LHCN-M2 (cell line): Measurements from ENCODE around the gene WDR38. TPM values are rescaled to one million over a fixed set of nuclear protein-coding genes. Genes with fewer than 3 reads are reported as not detected.

Source experiments
- DNase-seq: peaks from one replicate; pipeline ENCODE4 v3.0.0-alpha.2; 2012; ENCODE audit warnings: low read depth
- polyA plus RNA-seq: library from polyadenylated mRNA; unstranded; fragments of >200 nt; gene quantifications from one replicate; pipeline ENCODE4 v1.2.1, GENCODE V29; 2012; ENCODE audit warnings: missing spikeins
- total RNA-seq: library from RNA; depleted of rRNA; stranded (reverse); fragments of >200 nt; gene quantifications from 2 replicates; pipeline ENCODE4 v1.2.3, GENCODE V29; 2014; rRNA removed

WDR38 gene
- total RNA-seq, result not detected in 2 replicates
- polyA plus RNA-seq, result not detected

DNA sequence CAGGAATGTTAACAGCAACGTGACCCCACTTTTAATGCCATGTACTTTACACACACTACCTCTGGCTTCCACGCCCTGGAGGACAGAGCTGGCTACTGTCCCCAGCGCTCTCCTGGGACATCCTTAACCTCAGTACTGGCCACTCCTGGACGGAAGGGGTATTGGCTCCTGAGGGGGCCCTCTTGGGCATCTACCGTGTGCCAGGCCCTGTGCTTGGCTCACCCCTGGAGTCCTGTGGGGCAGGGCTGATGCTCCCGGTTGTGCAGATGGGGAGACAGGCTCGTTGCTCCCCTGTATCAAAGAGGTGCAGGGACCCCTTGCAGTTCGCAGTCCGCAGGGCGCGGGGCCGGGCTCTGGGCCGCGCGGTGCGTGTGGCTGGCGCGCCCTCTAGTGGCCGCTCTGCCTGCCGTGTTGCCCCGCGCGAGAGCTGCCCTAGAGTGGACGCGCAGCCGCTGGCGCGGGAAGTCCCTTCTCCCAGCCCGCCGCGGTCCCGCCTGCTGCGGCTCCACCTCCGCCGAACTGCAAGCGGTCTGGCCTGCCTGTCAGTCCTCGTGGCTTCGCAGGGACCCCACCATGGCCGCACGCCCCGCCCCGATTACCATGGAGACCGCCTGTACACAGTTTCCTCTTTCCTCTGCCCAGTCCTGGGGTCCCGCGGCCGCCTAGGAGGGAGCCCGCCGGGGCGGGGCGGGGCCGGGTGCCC lies at the start of gene WDR38:
WDR38 (plus strand) TSS at position 632 of the 703 bp plus-strand sequence. CDS start 72 bp downstream, outside the sequence.
- DNase-seq, result peak; percentile 75

DNA sequence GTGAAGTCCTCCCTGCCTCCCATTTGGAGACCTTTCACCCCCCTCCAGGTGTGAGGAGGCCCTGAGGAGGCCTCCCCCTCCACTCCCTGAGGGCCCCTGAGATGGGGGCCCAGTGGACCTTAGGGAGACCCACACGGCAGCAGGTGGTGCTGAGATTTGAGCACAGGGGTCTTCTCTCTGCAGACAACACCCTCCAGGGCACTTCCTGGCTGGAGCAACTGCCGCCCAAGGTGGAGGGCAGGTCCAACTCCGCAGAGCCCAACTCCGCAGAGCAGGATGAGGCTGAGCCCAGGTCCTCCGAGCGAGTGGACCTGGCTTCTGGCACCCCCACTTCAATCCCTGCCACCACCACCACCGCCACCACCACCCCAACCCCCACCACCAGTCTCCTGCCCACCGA lies 49.3 kb upstream of the WDR38 start:
- no peak for DNase-seq

DNA sequence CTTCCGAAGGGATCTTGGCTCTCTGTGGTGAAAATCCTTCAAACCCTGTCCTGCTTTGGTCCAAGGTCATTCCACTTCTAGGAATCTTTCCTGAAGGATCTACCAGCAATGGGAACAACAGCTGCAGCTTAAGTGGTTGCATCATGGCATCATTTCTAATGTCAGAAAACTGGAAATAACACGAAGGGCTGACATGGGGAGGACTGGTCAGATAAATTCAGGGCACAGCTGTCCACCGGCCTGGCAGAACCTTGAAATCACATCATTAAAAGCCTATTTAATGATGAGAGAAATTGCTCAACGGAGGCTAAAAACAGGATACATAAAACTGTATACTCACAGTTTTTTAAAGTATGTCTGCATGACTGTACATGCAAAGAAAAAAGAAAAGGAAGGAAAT lies 48.1 kb upstream of the WDR38 start:
- peak; percentile 97 for DNase-seq

GRCh38 chr9:124808246-124808956 lies 44.9 kb upstream of the WDR38 start:
- DNase-seq, result no peak

- no peak for DNase-seq
Measured at GRCh38 chr9:124809211-124809610, 44.0 kb upstream of the WDR38 start.

- no peak for DNase-seq
Measured at GRCh38 chr9:124809741-124810500, 43.3 kb upstream of the WDR38 start.

- peak; percentile 92 for DNase-seq
Measured at GRCh38 chr9:124810663-124811355, 42.5 kb upstream of the WDR38 start.

- peak; percentile 96 for DNase-seq
Measured at GRCh38 chr9:124812441-124812876, 40.8 kb upstream of the WDR38 start.

DNA sequence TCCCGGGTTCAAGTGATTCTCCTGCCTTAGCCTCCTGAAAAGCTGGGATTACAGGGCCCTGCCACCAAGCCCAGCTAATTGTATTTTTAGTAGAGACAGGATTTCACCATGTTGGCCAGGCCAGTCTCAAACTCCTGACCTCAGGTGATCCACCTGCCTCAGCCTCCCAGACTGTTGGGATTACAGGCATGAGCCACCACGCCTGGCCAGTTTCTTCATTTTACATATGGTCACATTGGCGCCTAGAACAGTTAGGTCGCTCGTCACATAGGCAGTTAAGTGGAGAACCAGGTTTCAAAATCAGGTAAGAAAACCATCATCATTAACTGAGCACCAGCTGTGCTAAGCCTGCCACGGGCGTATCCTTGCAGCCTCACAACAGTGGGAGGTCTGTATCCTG lies 40.2 kb upstream of the WDR38 start:
- no peak for DNase-seq

DNA sequence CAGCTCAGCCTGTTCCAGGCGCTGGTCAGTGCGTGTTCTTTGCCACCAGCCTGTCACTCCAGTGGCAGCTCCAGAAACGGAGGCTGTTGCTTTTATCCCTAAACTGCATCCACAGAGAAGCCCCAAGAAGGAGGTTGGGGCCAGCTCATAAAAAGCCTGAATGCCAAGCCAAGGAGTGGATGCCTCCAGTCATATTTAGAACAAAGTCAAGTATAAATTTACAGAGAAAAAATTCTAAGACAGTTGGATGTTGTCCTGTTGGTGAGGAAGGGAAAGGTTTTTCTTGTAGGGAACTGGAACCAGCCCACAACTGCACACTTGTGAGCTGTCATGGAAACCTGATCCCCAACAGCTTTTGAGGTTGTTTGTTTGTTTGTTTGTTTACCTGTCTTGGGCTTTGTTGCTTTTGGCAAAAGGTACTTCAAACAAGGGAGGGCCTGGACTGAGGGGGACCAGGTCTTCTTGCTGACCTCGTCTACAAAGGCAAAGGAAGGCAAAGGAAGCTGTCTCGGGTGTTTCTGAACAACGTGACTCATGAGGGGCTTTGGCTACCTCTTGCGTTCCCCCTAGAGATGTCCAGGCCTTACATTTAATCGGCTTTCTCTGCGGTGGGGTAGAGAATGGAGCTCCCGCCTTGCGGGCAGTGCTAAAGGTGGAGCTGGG lies 39.6 kb upstream of the WDR38 start:
- DNase-seq, result no peak

DNA sequence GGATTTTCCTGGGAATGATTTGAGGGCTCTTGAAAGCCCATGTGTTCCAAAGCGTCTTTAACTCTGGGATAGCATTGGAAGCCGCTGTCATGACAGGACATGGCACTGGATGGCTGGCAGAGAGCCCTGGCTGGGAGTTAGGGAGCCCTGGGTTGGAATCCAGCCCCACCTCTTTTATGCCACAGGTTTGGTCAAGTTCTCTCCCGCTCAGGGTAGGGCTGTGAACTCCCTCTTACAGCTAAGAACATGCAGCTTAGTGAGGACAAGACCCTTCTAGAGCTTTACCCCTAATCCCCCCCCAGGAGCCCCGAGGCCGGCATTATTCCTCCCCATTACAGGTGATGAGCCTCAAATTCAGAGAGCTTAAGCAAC lies 39.1 kb upstream of the WDR38 start:
- DNase-seq, result no peak

GRCh38 chr9:124815601-124816000 lies 37.7 kb upstream of the WDR38 start:
- no peak for DNase-seq

GRCh38 chr9:124818431-124819281 lies 34.6 kb upstream of the WDR38 start:
- peak; percentile 48 for DNase-seq

GRCh38 chr9:124820698-124821623 lies 32.3 kb upstream of the WDR38 start:
- DNase-seq, result peak; percentile 84

GRCh38 chr9:124828489-124829333 lies 24.5 kb upstream of the WDR38 start:
- DNase-seq, result no peak

GRCh38 chr9:124829334-124829669 lies 24.0 kb upstream of the WDR38 start:
- no peak for DNase-seq

DNA sequence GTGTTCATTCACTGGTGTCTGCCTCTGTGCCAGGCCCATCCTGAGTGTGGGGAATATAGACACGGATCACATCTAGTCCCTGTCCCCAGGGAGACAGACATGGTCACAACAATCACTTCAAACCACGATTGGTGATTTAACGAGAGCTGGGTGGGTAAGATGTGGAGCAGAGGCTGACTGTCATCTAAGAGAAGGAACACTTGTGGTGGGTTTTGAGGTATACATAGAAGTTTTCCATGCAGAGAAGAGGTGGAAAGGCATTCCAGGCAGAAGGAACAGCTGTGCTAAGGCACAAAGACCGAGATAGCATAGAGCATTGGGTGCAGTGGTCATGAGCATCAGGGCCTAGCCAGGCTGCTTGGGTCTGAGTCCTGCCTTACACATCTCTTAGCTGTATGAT lies 22.7 kb upstream of the WDR38 start:
- DNase-seq, result no peak

GRCh38 chr9:124831642-124832364 lies 21.5 kb upstream of the WDR38 start:
- no peak for DNase-seq
